Sigmoid colon (tissue), 7 donors: ENCODE measurements around the gene DEFB119. TPM values are rescaled to one million over a fixed set of nuclear protein-coding genes. Genes with fewer than 3 reads are reported as not detected.
"Not testable (repeated sequence)": the region's sequence is repeated elsewhere in the genome, so short reads cannot be mapped to it uniquely, and the experiment has no call there.

Experiments used
- DNase-seq: peaks from one replicate; pipeline ENCODE4 v3.0.0-alpha.2; 2019
- H3K27ac ChIP-seq, 4 donors: fragments of 200-600 bp; sonication (generic); one replicate each; pipeline ENCODE4 v1.5.1; 2016 to 2019; ENCODE audit warnings: mild to moderate bottlenecking in 1 of 4
- H3K27me3 ChIP-seq, 3 donors: fragments of 200-600 bp; sonication (generic); one replicate each; pipeline ENCODE4 v1.5.1; 2019; ENCODE audit warnings: mild to moderate bottlenecking in 1 of 3
- H3K36me3 ChIP-seq, 4 donors: fragments of 200-600 bp; sonication (generic); one replicate each; pipeline ENCODE4 v1.5.1; 2016 to 2019
- H3K4me1 ChIP-seq, 4 donors: fragments of 200-600 bp; sonication (generic); one replicate each; pipeline ENCODE4 v1.5.1; 2017 to 2019
- H3K4me3 ChIP-seq, 4 donors: fragments of 200-600 bp; sonication (generic); one replicate each; pipeline ENCODE4 v1.5.1; 2017 to 2019; ENCODE audit warnings: mild to moderate bottlenecking in 2 of 4, moderate library complexity in 1 of 4
- H3K9me3 ChIP-seq, 4 donors: fragments of 200-600 bp in 3 of 4; sonication (generic) in 3 of 4; one replicate each; pipeline versions ENCODE4 v1.5.1 to v1.6.1; 2013 to 2019
- EP300 ChIP-seq, 4 donors: sonication (generic); formaldehyde crosslinking; IDR thresholded peaks; one replicate each; pipeline ENCODE4 v1.6.1; 2017; ENCODE audit warnings: antibody characterized with exemption in 4 of 4
- POLR2A ChIP-seq, 2 donors: fragments of 450-650 bp; IDR thresholded peaks; one replicate each; pipeline ENCODE4 v1.6.1; 2016; ENCODE audit warnings: antibody characterized with exemption in 2 of 2, mild to moderate bottlenecking in 2 of 2, moderate library complexity in 2 of 2
- POLR2AphosphoS5 ChIP-seq, 4 donors: sonication (generic); formaldehyde crosslinking; IDR thresholded peaks; one replicate each; pipeline ENCODE4 v1.6.1; 2017; ENCODE audit warnings: antibody characterized with exemption in 4 of 4
- WGBS, 2 donors: extraction: QIAGEN DNeasy Blood & Tissue Kit; methylation state at CpG; one replicate each; pipeline ENCODE4 v1.1.7; 2013; 5-methylcytosine and 5-hydroxymethylcytosine counted together
- intact Hi-C: fragments of 100-400 bp; cut with DNase I; formaldehyde crosslinking; loops from one replicate; pipeline ENCODE4 v1.15.1; 2023
- polyA plus RNA-seq, 3 donors: library from polyadenylated mRNA; stranded (reverse); fragments of 200-250 nt; gene quantifications; one replicate each; pipeline ENCODE4 v1.2.3, GENCODE V29; 2013
- total RNA-seq, 4 donors: library from RNA; depleted of rRNA; stranded (reverse); fragments of >200 nt; gene quantifications; one replicate each; pipeline ENCODE4 v1.1.0, GENCODE V29; 2016
- TF ChIP-seq, protein P1 (sequence below), 4 experiments: fragments of 450-650 bp in 3 of 4; fragments of 200-600 bp in 1 of 4; IDR thresholded peaks; one replicate each; pipeline ENCODE4 v1.5.1; 2016 to 2019; ENCODE audit warnings: antibody characterized with exemption in 4 of 4, mild to moderate bottlenecking in 3 of 4, moderate library complexity in 2 of 4
- donor health status: healthy with polysubstance abuse.
- donor health status: Bipolar disorder and iron deficiency.
- donor health status: healthy.

DEFB119 gene, protein sequence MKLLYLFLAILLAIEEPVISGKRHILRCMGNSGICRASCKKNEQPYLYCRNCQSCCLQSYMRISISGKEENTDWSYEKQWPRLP
- total RNA-seq (not detected), polyA plus RNA-seq (not detected)

- intact Hi-C loops, result no loop called here
- H3K4me3 ChIP-seq, result no peak within 1 kb of the TSS
- TF ChIP-seq EP300 (IDR thresholded peaks at IDR 0.05) (no peak), POLR2A (IDR thresholded peaks at IDR 0.05) (no peak), POLR2AphosphoS5 (IDR thresholded peaks at IDR 0.05) (no peak)
- TF ChIP-seq, protein P1, sequence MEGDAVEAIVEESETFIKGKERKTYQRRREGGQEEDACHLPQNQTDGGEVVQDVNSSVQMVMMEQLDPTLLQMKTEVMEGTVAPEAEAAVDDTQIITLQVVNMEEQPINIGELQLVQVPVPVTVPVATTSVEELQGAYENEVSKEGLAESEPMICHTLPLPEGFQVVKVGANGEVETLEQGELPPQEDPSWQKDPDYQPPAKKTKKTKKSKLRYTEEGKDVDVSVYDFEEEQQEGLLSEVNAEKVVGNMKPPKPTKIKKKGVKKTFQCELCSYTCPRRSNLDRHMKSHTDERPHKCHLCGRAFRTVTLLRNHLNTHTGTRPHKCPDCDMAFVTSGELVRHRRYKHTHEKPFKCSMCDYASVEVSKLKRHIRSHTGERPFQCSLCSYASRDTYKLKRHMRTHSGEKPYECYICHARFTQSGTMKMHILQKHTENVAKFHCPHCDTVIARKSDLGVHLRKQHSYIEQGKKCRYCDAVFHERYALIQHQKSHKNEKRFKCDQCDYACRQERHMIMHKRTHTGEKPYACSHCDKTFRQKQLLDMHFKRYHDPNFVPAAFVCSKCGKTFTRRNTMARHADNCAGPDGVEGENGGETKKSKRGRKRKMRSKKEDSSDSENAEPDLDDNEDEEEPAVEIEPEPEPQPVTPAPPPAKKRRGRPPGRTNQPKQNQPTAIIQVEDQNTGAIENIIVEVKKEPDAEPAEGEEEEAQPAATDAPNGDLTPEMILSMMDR (IDR thresholded peaks at IDR 0.05), result no peak
- no peaks in the 10 kb centered on the region for H3K36me3 ChIP-seq
- no peaks in the 10 kb centered on the region for H3K27me3 ChIP-seq
- no peaks in the 10 kb centered on the region for H3K9me3 ChIP-seq
- no peak within 1 kb of the TSS for H3K27ac ChIP-seq
- H3K4me1 ChIP-seq, result no peaks in the 10 kb centered on the region
- DNase-seq, result no peak
- WGBS, 2 donors, result 33 to 47% methylated on average over 1 of the region's 1 CpG
Observed at GRCh38 chr20:31390490-31390889, at the start of gene DEFB119. Gene DEFB119 (minus strand): TSS chr20:31390590. CDS start chr20:31390483, 107 bp downstream.

DNA sequence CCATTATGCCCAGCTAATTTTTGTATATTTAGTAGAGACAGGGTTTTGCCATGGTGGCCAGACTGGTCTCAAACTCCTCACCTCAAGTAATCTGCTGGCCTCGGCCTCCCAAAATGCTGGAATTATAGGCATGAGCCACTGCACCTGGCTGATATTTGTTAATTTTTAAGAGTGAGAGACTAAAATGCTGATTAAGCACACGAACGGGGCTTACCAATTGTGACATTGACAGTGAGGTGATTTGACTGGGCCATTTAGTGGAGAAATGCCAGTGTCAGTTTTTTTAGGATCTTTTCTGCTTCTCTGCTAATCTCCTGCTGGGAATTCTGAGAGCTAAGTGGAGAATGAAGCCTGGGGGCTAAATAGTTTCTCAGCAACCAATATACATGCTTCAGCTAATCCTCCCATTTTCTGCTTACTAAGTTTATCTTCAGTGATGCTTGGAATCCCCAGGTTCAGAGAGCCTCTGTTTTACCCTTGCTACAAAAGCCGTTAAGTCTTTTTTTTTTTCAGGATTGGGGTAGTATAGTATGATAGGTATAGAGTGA is 40.3 kb upstream of the DEFB119 start:
- TF ChIP-seq, protein P1 (IDR thresholded peaks at IDR 0.05), result no peak
- no peak for TF ChIP-seq EP300 (IDR thresholded peaks at IDR 0.05)
- no peaks in the 10 kb centered on the region for H3K4me1 ChIP-seq
- H3K4me3 ChIP-seq, result no peak overlapping the region
- intact Hi-C loops, result no loop called here
- no peaks in the 10 kb centered on the region for H3K27me3 ChIP-seq
- DNase-seq, result no peak
- H3K9me3 ChIP-seq, result no peaks in the 10 kb centered on the region
- WGBS, 2 donors, result 66 to 69% methylated on average over 4 of the region's 4 CpGs
- H3K36me3 ChIP-seq, result no peaks in the 10 kb centered on the region
- no peak overlapping the region for H3K27ac ChIP-seq

- H3K9me3 ChIP-seq, H3K4me1 ChIP-seq, DNase-seq, intact Hi-C loops, H3K4me3 ChIP-seq, H3K36me3 ChIP-seq, H3K27me3 ChIP-seq, H3K27ac ChIP-seq: not testable (repeated sequence)
- 93 to 95% methylated on average over 31 of the region's 31 CpGs for WGBS, 2 donors
Observed at GRCh38 chr20:31427576-31427975, 37.2 kb upstream of the DEFB119 start.

DNA sequence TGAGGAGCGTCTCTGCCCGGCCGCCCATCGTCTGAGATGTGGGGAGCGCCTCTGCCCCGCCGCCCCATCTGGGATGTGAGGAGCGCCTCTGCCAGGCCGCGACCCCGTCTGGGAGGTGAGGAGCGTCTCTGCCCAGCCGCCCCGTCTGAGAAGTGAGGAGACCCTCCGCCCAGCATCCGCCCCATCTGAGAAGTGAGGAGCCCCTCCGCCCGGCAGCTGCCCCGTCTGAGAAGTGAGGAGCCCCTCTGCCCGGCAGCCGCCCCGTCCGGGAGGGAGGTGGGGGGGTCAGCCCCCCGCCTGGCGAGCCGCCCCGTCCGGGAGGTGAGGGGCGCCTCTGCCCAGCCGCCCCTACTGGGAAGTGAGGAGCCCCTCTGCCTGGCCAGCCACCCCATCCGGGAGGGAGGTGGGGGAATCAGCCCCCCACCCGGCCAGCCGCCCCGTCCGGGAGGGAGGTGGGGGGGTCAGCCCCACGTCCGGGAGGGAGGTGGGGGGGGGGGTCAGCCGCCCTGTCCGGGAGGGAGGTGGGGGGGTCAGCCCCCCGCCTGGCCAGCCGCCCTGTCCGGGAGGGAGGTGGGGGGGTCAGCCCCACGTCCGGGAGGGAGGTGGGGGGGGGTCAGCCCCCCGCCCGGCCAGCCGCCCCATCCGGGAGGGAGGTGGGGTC is 36.6 kb upstream of the DEFB119 start:
- intact Hi-C loops, H3K4me3 ChIP-seq, H3K9me3 ChIP-seq, H3K36me3 ChIP-seq, H3K27me3 ChIP-seq, H3K27ac ChIP-seq, DNase-seq, H3K4me1 ChIP-seq: not testable (repeated sequence)
- 93 to 94% methylated on average over 46 to 48 of the region's 48 CpGs for WGBS, 2 donors

DNA sequence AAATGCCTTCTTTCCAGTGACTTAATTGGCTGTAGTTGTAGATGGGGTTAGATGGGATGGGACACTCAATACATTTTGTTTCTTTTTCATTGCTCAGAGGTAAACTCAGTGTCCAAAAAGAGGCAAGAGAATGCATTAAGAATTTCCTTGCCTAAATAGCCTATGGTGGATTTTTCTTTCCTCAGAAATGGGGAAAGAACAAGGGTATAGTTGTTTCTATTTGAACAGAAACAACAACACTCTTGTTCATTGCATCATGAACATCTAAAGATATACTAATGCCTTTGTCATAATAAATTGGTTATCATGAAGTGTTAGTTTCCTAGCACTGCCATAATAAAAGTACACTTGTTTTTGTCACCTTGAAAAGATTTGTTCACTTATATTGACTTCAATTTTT is 35.4 kb upstream of the DEFB119 start:
- no peaks in the 10 kb centered on the region for H3K4me1 ChIP-seq
- H3K36me3 ChIP-seq, result no peaks in the 10 kb centered on the region
- H3K27ac ChIP-seq, result no peak overlapping the region
- no peak overlapping the region for H3K4me3 ChIP-seq
- H3K9me3 ChIP-seq, result no peaks in the 10 kb centered on the region
- no peak for DNase-seq
- TF ChIP-seq POLR2A (IDR thresholded peaks at IDR 0.05) (no peak), EP300 (IDR thresholded peaks at IDR 0.05) (no peak), POLR2AphosphoS5 (IDR thresholded peaks at IDR 0.05) (no peak)
- TF ChIP-seq, protein P1 (IDR thresholded peaks at IDR 0.05), result no peak
- intact Hi-C loops, result no loop called here
- H3K27me3 ChIP-seq, result no peaks in the 10 kb centered on the region

DNA sequence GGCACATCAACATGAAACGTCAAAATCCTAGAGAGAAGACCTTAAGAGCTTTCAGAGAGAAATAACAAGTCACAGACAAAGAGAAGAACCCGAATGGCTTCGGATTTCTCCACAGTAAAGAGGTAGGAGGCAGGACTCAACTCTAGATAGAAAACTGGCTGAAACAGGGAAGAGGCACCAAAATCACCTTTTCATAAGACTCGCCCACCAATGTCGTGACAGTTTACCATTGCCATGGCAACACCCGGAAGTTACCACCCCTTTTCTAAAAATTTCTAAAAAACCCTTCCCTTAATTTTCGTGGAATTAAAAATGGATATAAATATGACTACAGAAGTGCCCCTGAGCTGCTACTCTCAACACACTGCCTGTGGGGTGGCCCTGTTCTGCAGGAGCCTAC is 27.9 kb upstream of the DEFB119 start:
- no peak overlapping the region for H3K27ac ChIP-seq
- intact Hi-C loops, result no loop called here
- H3K27me3 ChIP-seq, result no peaks in the 10 kb centered on the region
- TF ChIP-seq POLR2AphosphoS5 (IDR thresholded peaks at IDR 0.05) (no peak), POLR2A (IDR thresholded peaks at IDR 0.05) (no peak), EP300 (IDR thresholded peaks at IDR 0.05) (no peak)
- TF ChIP-seq, protein P1 (IDR thresholded peaks at IDR 0.05), result no peak
- 87 to 91% methylated on average over 7 of the region's 7 CpGs for WGBS, 2 donors
- H3K4me3 ChIP-seq, result no peak overlapping the region
- H3K9me3 ChIP-seq, result no peaks in the 10 kb centered on the region
- DNase-seq, result no peak
- no peaks in the 10 kb centered on the region for H3K4me1 ChIP-seq
- no peaks in the 10 kb centered on the region for H3K36me3 ChIP-seq
